Stomach (tissue), 9 donors: ENCODE data around the gene EPS8L3. TPM values are rescaled to one million over a fixed set of nuclear protein-coding genes. Genes with fewer than 3 reads are reported as not detected.

Experiments used
- DNase-seq, 2 donors: peaks; one replicate each; pipeline versions ENCODE4 v3.0.0 to v3.0.0-alpha.2; 2013 to 2019
- H3K27ac ChIP-seq, 5 donors: fragments of 200-600 bp in 4 of 5; sonication (generic) in 4 of 5; one replicate each; pipeline ENCODE4 v1.5.1; 2013 to 2019; ENCODE audit warnings: mild to moderate bottlenecking in 1 of 5, moderate library complexity in 1 of 5
- H3K27me3 ChIP-seq, 3 donors: fragments of 200-600 bp; sonication (generic); one replicate each; pipeline ENCODE4 v1.5.1; 2017 to 2019; ENCODE audit warnings: mixed run types in 1 of 3
- H3K36me3 ChIP-seq, 4 donors: fragments of 200-600 bp; sonication (generic); 1 replicate in 3 of 4; 2 replicates in 1 of 4; pipeline ENCODE4 v1.5.1; 2016 to 2019
- H3K4me1 ChIP-seq, 4 donors: fragments of 200-600 bp; sonication (generic); one replicate each; pipeline ENCODE4 v1.5.1; 2016 to 2019
- H3K4me3 ChIP-seq, 4 donors: fragments of 200-600 bp; sonication (generic) in 3 of 4; one replicate each; pipeline ENCODE4 v1.5.1; 2016 to 2019; ENCODE audit warnings: mild to moderate bottlenecking in 1 of 4
- H3K9me3 ChIP-seq, 4 donors: fragments of 200-600 bp; sonication (generic); one replicate each; pipeline ENCODE4 v1.5.1; 2016 to 2019
- CTCF ChIP-seq, 7 experiments: fragments of 450-650 bp in 4 of 7; fragments of 200-600 bp in 3 of 7; sonication (generic) in 3 of 7; IDR thresholded peaks; one replicate each; pipeline ENCODE4 v1.5.1; 2016 to 2019; ENCODE audit warnings: antibody characterized with exemption in 7 of 7, control low read depth in 2 of 7, mild to moderate bottlenecking in 1 of 7
- EP300 ChIP-seq: sonication (generic); formaldehyde crosslinking; IDR thresholded peaks from one replicate; pipeline ENCODE4 v1.6.1; 2017; ENCODE audit warnings: antibody characterized with exemption
- POLR2A ChIP-seq, 4 donors: fragments of 450-650 bp; IDR thresholded peaks; one replicate each; pipeline ENCODE4 v1.6.1; 2016; ENCODE audit warnings: antibody characterized with exemption in 4 of 4, control low read depth in 2 of 4, mild to moderate bottlenecking in 1 of 4, moderate library complexity in 1 of 4
- POLR2AphosphoS5 ChIP-seq, 3 donors: sonication (generic); formaldehyde crosslinking; IDR thresholded peaks; one replicate each; pipeline ENCODE4 v1.6.1; 2016; ENCODE audit warnings: antibody characterized with exemption in 3 of 3
- WGBS, 5 donors: extraction: QIAGEN DNeasy Blood & Tissue Kit in 3 of 5; methylation state at CpG; one replicate each; pipeline versions ENCODE4 v1.1.5 to v1.1.7; 2013 to 2018; 5-methylcytosine and 5-hydroxymethylcytosine counted together
- intact Hi-C: fragments of 100-400 bp; cut with DNase I; formaldehyde crosslinking; loops from one replicate; pipeline ENCODE4 v1.15.1; 2023; ENCODE audit warnings: low total_unique reads
- polyA plus RNA-seq, 3 donors: library from polyadenylated mRNA; stranded (reverse); fragments of 200-250 nt; gene quantifications; one replicate each; pipeline ENCODE4 v1.2.3, GENCODE V29; 2013
- total RNA-seq, 5 donors: library from RNA; depleted of rRNA; stranded (reverse); fragments of >200 nt; gene quantifications; one replicate each; pipeline versions ENCODE4 v1.1.0 to v1.2.3, GENCODE V29; 2014 to 2016
- donor health status: healthy with polysubstance abuse.
- donor health status: Bipolar disorder and iron deficiency.
- donor health status: healthy.

Gene EPS8L3
- total and polyA plus RNA-seq, 8 donors: 9.5 to 299 (median 34.3) TPM

GRCh38 chr1:109762039-109762585, 1.6 kb downstream of the EPS8L3 start:
- TF ChIP-seq CTCF (IDR thresholded peaks at IDR 0.05) (no peak), EP300 (no peak), POLR2A (IDR thresholded peaks at IDR 0.05) (no peak)
- H3K4me3 ChIP-seq: peak overlapping the region in 2 of 4 donors; percentile 33 to 45
- DNase-seq: peak in 1 of 2 donors; percentile 6
- H3K27me3 ChIP-seq: no peaks in the 10 kb centered on the region
- no peaks in the 10 kb centered on the region for H3K9me3 ChIP-seq
- peak overlapping the region in 2 of 5 donors; percentile 7 to 89 for H3K27ac ChIP-seq
- intact Hi-C loops: no loop called here
- H3K4me1 ChIP-seq: peaks cover 21 to 56% (median 33%) of the 10 kb centered on the region in 4 donors
- peaks cover 0 to 38% (median 11%) of the 10 kb centered on the region in 4 donors for H3K36me3 ChIP-seq
- WGBS, 5 donors: 81 to 91% (median 87%) methylated on average over 7 of the region's 7 CpGs

GRCh38 chr1:109761227-109762038, 2.3 kb downstream of the EPS8L3 start:
- peak; percentile 22 to 63 for DNase-seq
- Histone ChIP-seq H3K4me3 (peak overlapping the region in 2 of 4 donors; percentile 33 to 45), H3K36me3 (peaks cover 0 to 45% (median 13%) of the 10 kb centered on the region in 4 donors), H3K4me1 (peaks cover 16 to 51% (median 31%) of the 10 kb centered on the region in 4 donors), H3K27me3 (no peaks in the 10 kb centered on the region), H3K9me3 (no peaks in the 10 kb centered on the region), H3K27ac (peak overlapping the region in 1 of 5 donors; percentile 7)
- intact Hi-C loops: no loop called here
- no peak for TF ChIP-seq POLR2AphosphoS5 (IDR thresholded peaks at IDR 0.05)
- no peak for TF ChIP-seq CTCF (IDR thresholded peaks at IDR 0.05)
- no peak for TF ChIP-seq EP300
- TF ChIP-seq POLR2A (IDR thresholded peaks at IDR 0.05): no peak
- 80 to 90% (median 82%) methylated on average over 9 to 14 of the region's 14 CpGs for WGBS, 5 donors

- WGBS, 5 donors: 80 to 90% (median 85%) methylated on average over 6 to 7 of the region's 7 CpGs
- H3K27me3 ChIP-seq: no peaks in the 10 kb centered on the region
- TF ChIP-seq POLR2AphosphoS5 (IDR thresholded peaks at IDR 0.05): no peak
- intact Hi-C loops: no loop called here
- H3K4me3 ChIP-seq: peak overlapping the region in 1 of 4 donors; percentile 45
- DNase-seq: peak in 1 of 2 donors; percentile 19
- peaks cover 0 to 49% (median 13%) of the 10 kb centered on the region in 4 donors for H3K36me3 ChIP-seq
- H3K27ac ChIP-seq: no peak overlapping the region
- no peaks in the 10 kb centered on the region for H3K9me3 ChIP-seq
- peaks cover 16 to 43% (median 29%) of the 10 kb centered on the region in 4 donors for H3K4me1 ChIP-seq
Observed at GRCh38 chr1:109760581-109761226, 3.0 kb downstream of the EPS8L3 start.

- Histone ChIP-seq H3K27ac (no peak overlapping the region), H3K36me3 (peaks cover 0 to 53% (median 13%) of the 10 kb centered on the region in 4 donors), H3K27me3 (no peaks in the 10 kb centered on the region), H3K4me3 (no peak overlapping the region), H3K9me3 (no peaks in the 10 kb centered on the region), H3K4me1 (peaks cover 16 to 34% (median 28%) of the 10 kb centered on the region in 4 donors)
- intact Hi-C loops: no loop called here
- WGBS, 5 donors: 81 to 93% (median 87%) methylated on average over 10 to 11 of the region's 11 CpGs
- TF ChIP-seq POLR2A (IDR thresholded peaks at IDR 0.05): no peak
- TF ChIP-seq EP300: no peak
- no peak for TF ChIP-seq POLR2AphosphoS5 (IDR thresholded peaks at IDR 0.05)
- TF ChIP-seq CTCF (IDR thresholded peaks at IDR 0.05): no peak
- peak in 1 of 2 donors; percentile 20 for DNase-seq
Observed at GRCh38 chr1:109759513-109760334, 4.0 kb downstream of the EPS8L3 start.
